ENCODE data around the gene IFRD1.

- no peak for TF ChIP-seq GATA3 (IDR thresholded peaks at IDR 0.05; ENCODE audit: low read depth, low read length)
- no peak for TF ChIP-seq GATA2 (IDR thresholded peaks at IDR 0.05; ENCODE audit: low read depth, low read length)
Observed at GRCh38 chr7:112510743-112511110, 60.5 kb downstream of the IFRD1 start.
